Stimulated activated CD8-positive, alpha-beta memory T cell treated with anti-CD3 and anti-CD28 coated beads, Interleukin-12 subunit alpha, Interleukin-12 subunit beta, amount 100 ng/mL, for 1 hour (primary cell): ENCODE results near the gene PRSS56.

Experiments used
- DNase-seq: peaks from one replicate; pipeline ENCODE4 v3.0.0-alpha.2; 2020; ENCODE audit warnings: low read depth

PRSS56 gene

GRCh38 chr2:232573042-232573441 is 52.9 kb downstream of the PRSS56 start:
- DNase-seq, result no peak

DNA sequence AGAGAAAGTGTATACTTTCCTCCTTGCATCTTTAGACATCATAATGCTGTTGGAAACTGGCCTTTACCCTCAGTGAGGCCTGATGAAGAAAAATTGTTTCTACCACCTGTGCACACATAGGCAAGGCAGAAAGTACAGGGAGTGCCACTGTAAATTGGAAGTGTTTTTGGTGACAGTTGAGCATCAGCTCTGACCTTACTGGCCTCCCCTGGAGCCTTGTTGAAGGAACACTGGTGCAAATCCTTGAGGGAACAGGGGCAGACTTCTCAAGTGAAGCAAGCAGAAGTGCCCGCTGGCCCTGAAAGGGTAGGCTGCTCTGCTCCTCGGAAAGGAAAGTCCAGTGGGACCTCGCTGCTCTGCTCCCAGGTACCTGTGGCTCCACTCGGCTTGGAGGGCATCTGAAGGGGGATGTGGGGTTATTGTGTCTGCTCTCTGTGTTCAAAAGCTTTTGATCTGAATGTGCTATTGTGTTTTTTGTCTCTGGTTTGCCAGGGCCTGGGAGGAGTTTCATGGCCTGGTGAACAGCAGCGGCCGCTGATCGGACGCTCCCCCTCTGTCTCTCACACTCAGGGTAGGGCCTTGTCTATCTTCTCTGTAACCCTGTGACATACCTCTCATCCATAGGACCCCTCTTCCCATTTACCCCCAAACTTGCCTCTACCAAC is 53.7 kb downstream of the PRSS56 start:
- DNase-seq, result no peak

GRCh38 chr2:232574674-232575403 is 54.7 kb downstream of the PRSS56 start:
- DNase-seq, result no peak
